ENCODE data around the gene SPARCL1.

GRCh38 chr4:87547016-87547708 lies 18.0 kb upstream of the SPARCL1 start:
- TF ChIP-seq EZH2 (IDR thresholded peaks at IDR 0.05; ENCODE audit: insufficient read depth, poor library complexity, severe bottlenecking) = no peak
- TF ChIP-seq EZH2phosphoT487 (IDR thresholded peaks at IDR 0.05; ENCODE audit: insufficient read depth, low read depth) = no peak
